NCI-H187 (cell line): ENCODE results near the gene SMAGP.
"Not testable (repeated sequence)": the region's sequence is repeated elsewhere in the genome, so short reads cannot be mapped to it uniquely, and the experiment has no call there.

ENCODE experiments used
- DNase-seq, 2 experiments: peaks; one replicate each; lab custom pipeline; 2025; lab: John Stamatoyannopoulos, UW

The SMAGP gene

GRCh38 chr12:51270067-51270950, at the start of gene SMAGP:
SMAGP (minus strand) TSS chr12:51270415; CDS start chr12:51269278, 1,137 bp downstream.
- DNase-seq = peak in 1 of 2 experiments; percentile 30

- DNase-seq = no peak
Observed at GRCh38 chr12:51318846-51319599, 48.8 kb upstream of the SMAGP start.

- not testable (repeated sequence) for DNase-seq
Observed at GRCh38 chr12:51318057-51318806, 48.0 kb upstream of the SMAGP start.

- DNase-seq = no peak
Observed at GRCh38 chr12:51311389-51311788, 41.2 kb upstream of the SMAGP start.

GRCh38 chr12:51307655-51308593, 37.7 kb upstream of the SMAGP start:
- no peak for DNase-seq

- DNase-seq = no peak
Observed at GRCh38 chr12:51306507-51306906, 36.3 kb upstream of the SMAGP start.

GRCh38 chr12:51300768-51301167, 30.6 kb upstream of the SMAGP start:
- not testable (repeated sequence) for DNase-seq

GRCh38 chr12:51295651-51296050, 25.4 kb upstream of the SMAGP start:
- no peak for DNase-seq

GRCh38 chr12:51294097-51294496, 23.9 kb upstream of the SMAGP start:
- not testable (repeated sequence) for DNase-seq

- no peak for DNase-seq
Observed at GRCh38 chr12:51293696-51294095, 23.5 kb upstream of the SMAGP start.

- not testable (repeated sequence) for DNase-seq
Observed at GRCh38 chr12:51291603-51292513, 21.6 kb upstream of the SMAGP start.

GRCh38 chr12:51285843-51286242, 15.6 kb upstream of the SMAGP start:
- DNase-seq = no peak

GRCh38 chr12:51281202-51281924, 11.1 kb upstream of the SMAGP start:
- no peak for DNase-seq

- DNase-seq = no peak
Observed at GRCh38 chr12:51275088-51275487, 4.9 kb upstream of the SMAGP start.

- DNase-seq = not testable (repeated sequence)
Observed at GRCh38 chr12:51272810-51273209, 2.6 kb upstream of the SMAGP start.

GRCh38 chr12:51270951-51271518, 820 bp upstream of the SMAGP start:
- DNase-seq = no peak

GRCh38 chr12:51269174-51270066, 795 bp downstream of the SMAGP start:
- DNase-seq = peak in 1 of 2 experiments; percentile 21

GRCh38 chr12:51265024-51265423, 5.2 kb downstream of the SMAGP start:
- DNase-seq = no peak
